Smooth muscle cell (in vitro differentiated cells): ENCODE data around the gene GRM4. TPM values are rescaled to one million over a fixed set of nuclear protein-coding genes. Genes with fewer than 3 reads are reported as not detected.

Experiments used
- DNase-seq: peaks from one replicate; lab custom pipeline; 2025; ENCODE audit not compliant: unreplicated experiment; lab: John Stamatoyannopoulos, UW
- H2AFZ ChIP-seq: fragments of 200-600 bp; sonication (generic); 2 replicates; pipeline ENCODE4 v1.6.0; 2016; ENCODE audit warnings: antibody characterized with exemption, low read depth, mild to moderate bottlenecking
- H3F3A ChIP-seq: fragments of 200-600 bp; sonication (generic); 2 replicates; pipeline ENCODE4 v1.6.0; 2017; ENCODE audit warnings: antibody characterized with exemption, low read depth
- H3K27ac ChIP-seq: fragments of 200-600 bp; sonication (generic); 2 replicates; pipeline ENCODE4 v1.5.1; 2016; ENCODE audit warnings: low read depth, mild to moderate bottlenecking
- H3K27me3 ChIP-seq: fragments of 200-600 bp; sonication (generic); 2 replicates; pipeline ENCODE4 v1.6.1; 2016; ENCODE audit warnings: low read depth, mild to moderate bottlenecking
- H3K36me3 ChIP-seq: fragments of 200-600 bp; sonication (generic); 2 replicates; pipeline ENCODE4 v1.5.1; 2016; ENCODE audit warnings: low read depth
- H3K4me1 ChIP-seq: fragments of 200-600 bp; sonication (generic); 2 replicates; pipeline ENCODE4 v1.5.1; 2016; ENCODE audit warnings: low read depth
- H3K4me2 ChIP-seq: fragments of 200-600 bp; sonication (generic); 2 replicates; pipeline ENCODE4 v1.6.0; 2016; ENCODE audit warnings: mild to moderate bottlenecking
- H3K4me3 ChIP-seq: fragments of 200-600 bp; sonication (generic); 2 replicates; pipeline ENCODE4 v1.5.1; 2016; ENCODE audit warnings: mild to moderate bottlenecking
- H3K79me2 ChIP-seq: fragments of 200-600 bp; sonication (generic); 2 replicates; pipeline ENCODE4 v1.6.0; 2016; ENCODE audit warnings: low read depth, mild to moderate bottlenecking
- H3K9ac ChIP-seq: fragments of 200-600 bp; sonication (generic); 2 replicates; pipeline ENCODE4 v1.6.0; 2016; ENCODE audit warnings: low read depth
- H3K9me3 ChIP-seq: fragments of 200-600 bp; sonication (generic); replicated peaks from 2 replicates; pipeline ENCODE4 v1.5.1; 2016; ENCODE audit warnings: low read depth
- H4K20me1 ChIP-seq: fragments of 200-600 bp; sonication (generic); 2 replicates; pipeline ENCODE4 v1.6.0; 2016; ENCODE audit warnings: low read depth
- CTCF ChIP-seq: fragments of 200-600 bp; sonication (generic); IDR thresholded peaks from 2 replicates; pipeline ENCODE4 v1.5.1; 2017; ENCODE audit warnings: borderline replicate concordance, mild to moderate bottlenecking, antibody characterized with exemption; ENCODE audit not compliant: insufficient read depth, poor library complexity, severe bottlenecking
- WGBS: methylation state at CpG from one replicate; pipeline ENCODE4 v1.1.7; 2016; ENCODE audit warnings: low lambda C conversion rate; 5-methylcytosine and 5-hydroxymethylcytosine counted together
- polyA plus RNA-seq: library from polyadenylated mRNA; unstranded; fragments of >200 nt; fragmentation: Nextera tagmentation; extraction: Ambion mirVana; gene quantifications from 2 replicates; pipeline ENCODE4 v1.2.1, GENCODE V29; 2016
- total RNA-seq: library from RNA; depleted of rRNA; stranded (reverse); fragments of >200 nt; gene quantifications from 2 replicates; pipeline ENCODE4 v1.2.3, GENCODE V29; 2014

GRM4 gene
- total and polyA plus RNA-seq, 2 experiments from 2014 or later = 0.21 TPM; not detected in 1

DNA sequence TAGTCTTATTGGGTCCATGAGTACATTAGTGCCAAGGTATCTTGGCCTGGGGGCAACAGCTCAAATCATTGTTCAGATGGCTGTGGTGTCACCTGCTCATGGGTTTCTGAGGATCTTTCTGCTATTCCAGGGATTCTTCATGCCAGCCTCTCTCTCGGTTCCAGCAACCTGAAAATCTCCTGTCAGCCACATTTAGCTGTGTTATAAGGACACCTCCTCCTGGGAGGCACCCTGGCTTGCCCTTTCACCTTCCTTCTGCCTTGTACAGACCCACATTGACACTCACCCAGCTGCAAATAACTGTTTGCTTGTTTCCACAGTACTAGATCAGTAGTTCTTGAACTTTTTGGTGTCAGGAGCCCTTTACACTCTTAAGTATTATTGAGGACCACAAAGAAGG, 159.9 kb downstream of the GRM4 start:
- no peak overlapping the region for H3K4me3 ChIP-seq
- no peak for TF ChIP-seq CTCF
- H2AFZ ChIP-seq = no peak overlapping the region
- no peak for DNase-seq
- H3K9me3 ChIP-seq = no peaks in the 10 kb centered on the region
- no peaks in the 10 kb centered on the region for H3K27me3 ChIP-seq
- H3K9ac ChIP-seq = no peak overlapping the region
- H4K20me1 ChIP-seq = no peaks in the 10 kb centered on the region
- no peak overlapping the region for H3K27ac ChIP-seq
- WGBS = 88% methylated on average over 1 of the region's 1 CpG
- no peaks in the 10 kb centered on the region for H3F3A ChIP-seq
- no peak overlapping the region for H3K4me2 ChIP-seq
- no peaks in the 10 kb centered on the region for H3K36me3 ChIP-seq
- no peaks in the 10 kb centered on the region for H3K79me2 ChIP-seq
- H3K4me1 ChIP-seq = no peaks in the 10 kb centered on the region

DNA sequence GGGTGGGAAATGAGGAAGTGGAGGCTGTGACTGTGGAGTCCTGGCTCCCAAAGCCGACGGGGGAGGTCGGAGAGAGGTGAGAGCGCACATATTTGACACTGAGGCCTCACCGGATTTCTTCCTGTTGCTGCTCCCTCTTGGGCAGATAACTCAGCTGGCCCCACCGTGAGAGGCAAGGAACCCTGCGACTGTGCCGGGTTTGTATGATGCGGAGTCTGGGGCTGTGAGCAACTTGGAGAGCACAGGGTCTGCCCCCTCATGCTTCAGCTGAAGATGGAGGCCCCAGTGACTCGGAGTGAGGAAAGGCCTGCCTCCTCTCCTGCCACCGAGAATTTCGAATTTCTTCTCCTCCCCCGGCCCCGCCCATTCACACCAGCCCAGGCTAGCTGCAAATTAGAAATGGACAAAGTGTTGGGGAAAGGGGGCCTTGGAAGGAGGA, 160.6 kb downstream of the GRM4 start:
- no peak overlapping the region for H3K4me3 ChIP-seq
- H3K4me2 ChIP-seq = no peak overlapping the region
- 87% methylated on average over 11 of the region's 14 CpGs for WGBS
- no peaks in the 10 kb centered on the region for H3F3A ChIP-seq
- H2AFZ ChIP-seq = no peak overlapping the region
- H3K27ac ChIP-seq = no peak overlapping the region
- no peaks in the 10 kb centered on the region for H3K79me2 ChIP-seq
- DNase-seq = no peak
- no peaks in the 10 kb centered on the region for H3K9me3 ChIP-seq
- no peak for TF ChIP-seq CTCF
- no peaks in the 10 kb centered on the region for H3K4me1 ChIP-seq
- H3K27me3 ChIP-seq = no peaks in the 10 kb centered on the region
- no peaks in the 10 kb centered on the region for H4K20me1 ChIP-seq
- no peak overlapping the region for H3K9ac ChIP-seq
- H3K36me3 ChIP-seq = no peaks in the 10 kb centered on the region

- Histone ChIP-seq H3K4me1 (no peaks in the 10 kb centered on the region), H3K4me3 (no peak overlapping the region), H3F3A (no peaks in the 10 kb centered on the region), H3K27me3 (no peaks in the 10 kb centered on the region), H3K79me2 (no peaks in the 10 kb centered on the region), H2AFZ (no peak overlapping the region), H4K20me1 (no peaks in the 10 kb centered on the region), H3K36me3 (no peaks in the 10 kb centered on the region), H3K9me3 (no peaks in the 10 kb centered on the region), H3K9ac (no peak overlapping the region), H3K4me2 (no peak overlapping the region), H3K27ac (no peak overlapping the region)
- DNase-seq = no peak
- WGBS = 88% methylated on average over 21 of the region's 21 CpGs
- no peak for TF ChIP-seq CTCF
These were observed 161.2 kb downstream of the GRM4 start for GRCh38 chr6:33984466-33985312.
